Muscle of back (tissue), 11 donors: ENCODE measurements around the gene SPATA6L. TPM values are rescaled to one million over a fixed set of nuclear protein-coding genes. Genes with fewer than 3 reads are reported as not detected.

Source experiments
- DNase-seq, 3 donors: peaks; one replicate each; pipeline versions ENCODE4 v3.0.0 to v3.0.0-alpha.2; 2013
- polyA plus RNA-seq, 10 donors: library from polyadenylated mRNA; unstranded; fragments of 120-200 nt; gene quantifications; one replicate each; pipeline ENCODE4 v1.2.1, GENCODE V29; 2013; ENCODE audit not compliant: insufficient read length in 10 of 10

SPATA6L gene
- polyA plus RNA-seq, 10 donors: 0.17 to 1.4 (median 0.52) TPM

- no peak for DNase-seq
Observed at GRCh38 chr9:4585135-4585534, 81.1 kb downstream of the SPATA6L start.

DNA sequence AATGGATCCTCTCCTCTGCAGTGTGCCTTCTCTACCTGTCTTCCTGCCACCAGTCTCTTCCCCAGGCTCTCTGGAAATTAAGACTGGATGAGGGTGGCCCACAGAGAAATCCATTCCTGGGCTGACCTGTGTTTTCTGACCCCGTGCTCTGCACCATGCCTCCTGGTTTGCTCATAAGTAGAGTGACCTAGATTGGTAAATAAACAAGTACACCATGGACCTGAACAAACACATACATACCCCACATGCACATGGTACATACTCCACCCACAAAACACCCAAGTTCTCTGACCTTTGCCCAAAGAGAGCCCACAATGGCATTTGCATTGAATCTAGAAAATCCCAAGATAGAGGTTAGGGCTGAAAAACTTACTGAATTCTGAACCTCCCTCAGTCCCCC is 81.6 kb downstream of the SPATA6L start:
- DNase-seq: no peak

GRCh38 chr9:4583001-4583400 is 83.3 kb downstream of the SPATA6L start:
- DNase-seq: no peak

DNA sequence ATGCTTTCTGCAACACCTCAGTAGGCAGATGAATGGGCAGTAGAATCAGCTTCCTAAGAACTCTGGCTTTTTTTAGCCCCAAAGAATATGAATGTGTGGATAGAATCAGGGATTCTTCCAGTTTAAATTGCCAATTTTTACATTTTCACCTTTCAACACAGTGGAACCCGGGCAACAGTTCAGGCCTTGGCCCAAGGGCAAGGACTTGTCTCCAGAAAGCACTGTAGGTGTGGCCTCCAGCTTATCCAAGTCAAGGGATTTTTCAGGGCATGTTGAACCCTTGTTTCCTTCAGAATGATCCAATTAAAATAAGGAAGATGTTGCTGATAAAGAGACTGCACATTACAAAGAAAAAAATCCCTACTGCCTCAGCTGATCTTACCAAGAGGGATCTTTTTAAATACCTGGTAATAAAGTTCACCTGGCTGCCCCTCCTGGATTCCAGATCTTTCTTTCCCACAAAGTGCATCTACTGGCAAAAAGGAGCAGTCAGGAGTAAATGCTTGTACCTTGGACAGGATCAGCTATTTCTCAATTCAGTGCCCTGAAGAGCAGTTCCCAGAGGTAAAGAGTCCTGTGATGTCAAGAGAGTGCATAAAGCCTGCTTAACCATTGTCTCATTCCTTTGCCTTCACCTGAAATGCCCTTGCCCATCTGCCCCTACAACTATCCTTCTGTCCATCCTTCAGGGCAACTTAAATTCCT is 84.3 kb downstream of the SPATA6L start:
- DNase-seq: no peak

- DNase-seq: no peak
Observed at GRCh38 chr9:4581035-4581760, 85.1 kb downstream of the SPATA6L start.

- no peak for DNase-seq
Observed at GRCh38 chr9:4579001-4579400, 87.3 kb downstream of the SPATA6L start.

- DNase-seq: no peak
Observed at GRCh38 chr9:4576448-4576847, 89.8 kb downstream of the SPATA6L start.

DNA sequence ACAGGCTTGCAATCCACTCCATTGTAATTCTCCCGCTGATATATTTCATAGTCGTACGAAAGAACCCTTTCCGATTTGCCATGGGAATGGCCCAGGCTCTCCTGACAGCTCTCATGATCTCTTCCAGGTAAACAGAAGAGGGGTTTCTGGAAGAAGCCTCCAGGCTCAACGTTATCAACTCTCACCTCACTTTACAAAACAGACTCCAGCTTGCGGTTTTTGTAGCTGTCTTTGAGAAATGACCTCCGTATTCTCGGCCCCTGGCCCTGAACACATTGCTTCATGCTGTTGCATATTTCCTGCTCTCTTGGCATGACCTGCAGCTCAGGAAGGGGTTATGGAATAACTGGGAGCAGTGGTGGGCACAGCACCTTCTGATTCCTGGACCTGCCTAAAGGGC is 90.3 kb downstream of the SPATA6L start:
- DNase-seq: no peak

DNA sequence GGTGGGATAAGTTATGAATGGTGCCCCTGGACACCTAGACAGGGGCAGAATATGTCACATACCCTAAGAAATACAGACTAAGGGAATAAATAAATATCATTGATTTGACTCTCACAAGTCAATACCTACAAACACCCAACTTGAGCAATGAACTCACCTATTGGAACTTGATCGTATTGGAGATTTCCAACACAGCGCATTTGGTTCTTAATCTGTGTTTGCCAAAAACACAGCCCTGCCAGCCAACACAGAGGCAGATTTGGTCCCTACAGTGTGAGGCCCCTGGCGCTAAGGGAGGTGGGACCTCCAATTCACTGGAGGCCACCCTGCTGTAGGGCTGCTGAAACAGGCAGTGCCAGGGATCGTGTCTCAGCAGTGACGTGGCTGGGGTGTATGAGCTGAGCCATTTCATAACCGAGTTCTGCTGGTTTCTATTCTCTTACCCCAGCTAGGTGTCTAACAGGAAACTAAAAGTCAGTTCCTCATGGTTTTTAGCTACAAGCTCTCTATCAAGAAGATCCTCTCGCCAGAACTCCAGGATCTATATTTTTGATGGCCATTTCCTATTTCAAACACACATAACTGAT is 91.5 kb downstream of the SPATA6L start:
- DNase-seq: no peak

DNA sequence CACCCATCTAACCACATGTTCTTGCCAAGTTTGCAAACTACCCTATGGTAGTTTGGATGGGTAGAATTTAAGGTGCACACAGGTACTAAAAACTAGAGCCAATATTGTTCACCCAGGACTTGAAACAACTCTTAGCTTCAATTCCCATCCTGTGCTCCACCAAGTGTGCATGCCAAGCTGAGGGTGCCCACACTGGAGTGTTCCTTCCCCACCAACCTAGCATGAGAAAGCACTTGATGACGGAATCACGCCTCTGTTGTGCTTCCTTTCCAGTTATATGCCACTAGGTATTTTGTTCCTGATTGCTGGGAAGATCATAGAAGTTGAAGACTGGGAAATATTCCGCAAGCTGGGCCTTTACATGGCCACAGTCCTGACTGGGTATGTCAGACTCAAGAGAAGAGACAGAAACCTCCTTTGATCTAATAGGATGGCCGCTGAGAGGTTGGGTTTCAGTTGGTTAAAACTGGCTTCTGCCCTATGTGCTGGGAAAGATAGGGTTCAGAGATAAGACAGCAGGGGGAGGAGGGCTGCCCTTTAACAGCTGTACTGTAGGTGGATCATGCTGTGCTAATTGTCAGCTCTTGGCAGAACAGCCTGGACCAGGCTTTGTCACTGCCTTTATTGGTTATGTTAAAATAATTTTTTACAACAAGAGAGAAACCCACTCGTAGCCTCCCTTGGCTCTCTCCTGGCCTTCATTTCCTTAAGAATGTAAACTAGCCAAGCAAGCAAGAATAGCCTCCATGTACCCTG is 92.5 kb downstream of the SPATA6L start:
- DNase-seq: no peak

DNA sequence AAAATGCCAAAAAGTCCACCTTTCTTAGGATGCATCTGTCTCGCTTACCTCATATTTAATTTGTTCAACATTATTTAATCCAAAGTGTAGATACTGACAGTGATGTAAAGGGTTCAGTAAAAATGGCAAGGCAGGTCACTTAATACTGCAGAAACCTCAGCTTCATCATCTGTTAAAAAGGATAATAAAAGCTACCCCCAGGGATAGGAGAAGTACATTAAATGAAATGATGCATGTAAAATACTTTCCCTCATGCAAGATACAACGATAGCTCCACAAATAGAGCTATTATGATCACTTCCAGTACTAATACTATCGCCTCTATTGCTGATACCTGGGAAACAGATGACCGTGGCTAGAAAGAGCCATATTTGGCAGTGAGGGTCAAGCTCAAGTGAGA is 93.1 kb downstream of the SPATA6L start:
- DNase-seq: no peak

GRCh38 chr9:4572184-4572826 is 94.0 kb downstream of the SPATA6L start:
- no peak for DNase-seq

GRCh38 chr9:4569101-4569500 is 97.2 kb downstream of the SPATA6L start:
- DNase-seq: no peak

DNA sequence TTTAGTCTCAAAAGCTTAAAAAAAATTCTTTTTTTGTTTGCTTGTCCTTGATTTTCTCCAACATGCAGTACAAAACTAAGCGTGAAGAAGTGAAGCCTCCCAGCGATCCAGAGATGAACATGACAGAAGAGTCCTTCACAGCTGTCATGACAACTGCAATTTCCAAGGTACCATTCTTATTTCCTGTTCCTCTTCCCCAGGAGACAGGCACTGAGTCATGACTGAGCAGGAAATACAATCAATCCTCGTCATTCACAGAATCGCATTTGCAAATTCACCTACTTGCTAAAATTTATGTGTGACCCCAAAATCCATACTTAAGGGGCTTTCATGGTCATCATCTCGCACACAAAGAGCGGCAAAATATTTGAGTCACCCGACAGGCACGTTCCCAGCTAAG is 98.7 kb downstream of the SPATA6L start:
- no peak for DNase-seq

DNA sequence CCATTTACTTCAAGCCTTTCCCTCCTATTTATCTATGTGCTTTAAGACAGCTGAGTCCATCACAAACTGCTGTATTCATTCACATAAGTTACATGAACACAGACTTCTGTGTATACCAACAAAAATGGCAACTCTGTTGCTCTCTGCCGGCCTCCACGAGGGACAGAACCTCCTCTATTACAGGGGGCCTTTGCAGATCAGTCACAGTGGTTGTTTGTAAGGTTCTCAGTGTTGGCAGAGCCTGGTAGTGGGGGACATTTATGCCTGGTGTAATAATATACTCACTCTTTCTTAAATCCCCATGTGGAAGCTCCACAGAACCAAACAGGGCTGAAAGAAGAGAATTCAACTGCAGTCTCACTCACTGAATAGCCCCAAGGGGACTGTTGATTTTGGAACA is 99.5 kb downstream of the SPATA6L start:
- DNase-seq: no peak

DNA sequence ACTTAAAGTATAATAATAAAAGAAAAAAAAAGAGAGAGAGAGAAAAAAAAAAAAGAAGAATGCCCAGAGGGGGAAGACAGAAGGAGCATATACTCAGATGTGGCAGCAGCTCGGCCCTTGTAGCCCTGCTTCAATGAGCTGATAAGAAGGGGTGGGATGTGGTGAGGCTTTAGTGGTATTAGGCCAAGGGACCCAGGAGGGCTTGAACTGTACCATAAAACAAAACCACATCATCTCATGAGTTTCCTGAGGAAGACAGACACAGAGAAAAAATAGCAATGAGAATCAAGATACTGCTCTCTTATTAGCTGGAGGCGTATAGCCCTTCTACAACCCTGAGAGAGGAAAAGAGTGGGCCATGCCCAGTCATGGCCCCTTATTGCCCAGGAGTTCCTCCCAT is 103.2 kb downstream of the SPATA6L start:
- no peak for DNase-seq

- DNase-seq: no peak
Observed at GRCh38 chr9:4559261-4560182, 106.8 kb downstream of the SPATA6L start.

GRCh38 chr9:4558371-4558998 is 107.8 kb downstream of the SPATA6L start:
- DNase-seq: no peak

DNA sequence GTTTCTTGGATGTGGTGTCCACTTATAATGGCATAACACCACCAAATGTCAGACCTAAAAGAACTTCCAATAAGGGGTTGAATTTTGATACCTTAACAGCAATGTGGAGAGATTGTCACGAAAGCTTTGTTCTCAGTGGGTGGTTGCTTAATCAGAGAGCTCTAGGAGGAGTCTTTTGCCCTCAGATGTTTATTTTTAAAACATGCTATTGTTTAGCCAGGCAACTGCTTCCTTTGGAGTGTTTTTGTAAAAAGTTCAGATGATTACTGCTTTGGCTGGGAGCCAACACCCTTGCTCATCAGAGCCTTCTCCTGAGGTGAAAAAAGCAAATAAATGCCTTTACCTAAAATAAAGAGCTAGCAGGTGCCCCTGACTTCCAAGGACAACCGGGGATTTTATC is 111.0 kb downstream of the SPATA6L start:
- no peak for DNase-seq

DNA sequence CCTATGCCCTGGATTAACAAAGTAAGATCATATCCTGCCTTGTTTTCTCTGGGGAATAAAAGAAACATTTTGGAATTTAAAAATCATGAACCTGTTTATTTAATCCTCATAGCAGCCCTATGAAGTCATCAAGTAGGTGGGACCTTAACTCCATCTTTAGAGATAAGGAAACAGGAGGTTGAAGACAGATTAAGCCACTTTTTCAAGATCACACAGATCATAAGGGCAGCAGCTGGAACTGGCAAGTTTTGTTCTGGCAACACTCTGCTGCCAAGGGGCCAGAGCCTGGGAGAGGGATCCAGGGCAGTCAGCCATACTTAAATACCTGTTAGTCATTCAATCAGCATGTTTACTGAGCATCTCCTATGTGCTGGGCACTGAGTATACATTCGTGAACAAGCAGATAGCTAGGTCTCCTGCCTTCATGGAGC is 112.3 kb downstream of the SPATA6L start:
- no peak for DNase-seq
